H9 (cell line): ENCODE measurements around the gene SV2C. TPM values are rescaled to one million over a fixed set of nuclear protein-coding genes. Genes with fewer than 3 reads are reported as not detected.

Source experiments
- DNase-seq: peaks from one replicate; pipeline ENCODE4 v3.0.0-alpha.2; 2017
- H2AFZ ChIP-seq: one replicate; pipeline ENCODE4 v1.6.1; 2013; ENCODE audit warnings: mild to moderate bottlenecking, low read length, control low read depth, moderate library complexity
- H2AK5ac ChIP-seq: 2 replicates; pipeline ENCODE4 v1.6.1; 2013; ENCODE audit warnings: low read length, control low read depth, mixed read lengths; ENCODE audit not compliant: insufficient read length
- H2BK120ac ChIP-seq: one replicate; pipeline ENCODE4 v1.6.1; 2013; ENCODE audit warnings: low read depth, mild to moderate bottlenecking, low read length, control low read depth, inconsistent platforms; ENCODE audit not compliant: poor library complexity, severe bottlenecking
- H2BK12ac ChIP-seq: 2 replicates; pipeline ENCODE4 v1.6.1; 2013; ENCODE audit warnings: low read length, control low read depth, mixed read lengths, low read depth; ENCODE audit not compliant: insufficient read length
- H2BK15ac ChIP-seq: 2 replicates; pipeline ENCODE4 v1.6.1; 2013; ENCODE audit warnings: low read depth, low read length, control low read depth
- H2BK20ac ChIP-seq: one replicate; pipeline ENCODE4 v1.6.1; 2013; ENCODE audit warnings: low read depth, mild to moderate bottlenecking, low read length, control low read depth, inconsistent platforms; ENCODE audit not compliant: poor library complexity, severe bottlenecking
- H2BK5ac ChIP-seq: 2 replicates; pipeline ENCODE4 v1.6.1; 2013; ENCODE audit warnings: low read length, control low read depth, mixed read lengths; ENCODE audit not compliant: insufficient read length
- H3K14ac ChIP-seq: 2 replicates; pipeline ENCODE4 v1.6.1; 2013; ENCODE audit warnings: low read length, control low read depth; ENCODE audit not compliant: insufficient read depth
- H3K18ac ChIP-seq: 2 replicates; pipeline ENCODE4 v1.6.1; 2013; ENCODE audit warnings: low read depth, mild to moderate bottlenecking, mixed read lengths, low read length, control low read depth; ENCODE audit not compliant: insufficient read length
- H3K23ac ChIP-seq: 2 replicates; pipeline ENCODE4 v1.6.1; 2013; ENCODE audit warnings: low read length, control low read depth, mixed read lengths, low read depth; ENCODE audit not compliant: insufficient read length
- H3K23me2 ChIP-seq: 2 replicates; pipeline ENCODE4 v1.6.1; 2013; ENCODE audit warnings: low read depth, mild to moderate bottlenecking, mixed read lengths, low read length, control low read depth; ENCODE audit not compliant: insufficient read length, poor library complexity, severe bottlenecking
- H3K27ac ChIP-seq: 2 replicates; pipeline ENCODE4 v1.5.1; 2013; ENCODE audit warnings: low read length, control low read depth, mixed read lengths, low read depth; ENCODE audit not compliant: insufficient read length
- H3K27me3 ChIP-seq: 2 replicates; pipeline ENCODE4 v1.6.1; 2013; ENCODE audit warnings: low read length, control low read depth, inconsistent platforms; ENCODE audit not compliant: insufficient read depth
- H3K4ac ChIP-seq: 2 replicates; pipeline ENCODE4 v1.6.1; 2013; ENCODE audit warnings: low read depth, mild to moderate bottlenecking, control low read depth, inconsistent platforms, low read length, moderate library complexity
- H3K4me1 ChIP-seq: 2 replicates; pipeline ENCODE4 v1.6.1; 2013; ENCODE audit warnings: low read length, control low read depth, inconsistent platforms; ENCODE audit not compliant: insufficient read depth
- H3K4me2 ChIP-seq: 2 replicates; pipeline ENCODE4 v1.6.1; 2013; ENCODE audit warnings: low read length, control low read depth, mixed read lengths; ENCODE audit not compliant: insufficient read length, insufficient read depth
- H3K56ac ChIP-seq: 2 replicates; pipeline ENCODE4 v1.6.1; 2013; ENCODE audit warnings: low read depth, mild to moderate bottlenecking, mixed read lengths, low read length, control low read depth; ENCODE audit not compliant: insufficient read length
- H3K79me1 ChIP-seq: 2 replicates; pipeline ENCODE4 v1.6.1; 2013; ENCODE audit warnings: low read depth, mild to moderate bottlenecking, moderate library complexity, low read length, control low read depth, inconsistent platforms; ENCODE audit not compliant: insufficient read depth, poor library complexity, severe bottlenecking
- H3K79me2 ChIP-seq: 2 replicates; pipeline ENCODE4 v1.6.1; 2013; ENCODE audit warnings: low read length, control low read depth, inconsistent platforms; ENCODE audit not compliant: insufficient read depth
- H3K9ac ChIP-seq: 2 replicates; pipeline ENCODE4 v1.6.1; 2013; ENCODE audit warnings: low read length, control low read depth, mixed read lengths; ENCODE audit not compliant: insufficient read length; ENCODE audit errors: extremely low read depth
- H3K9me3 ChIP-seq: one replicate; pipeline ENCODE4 v1.6.1; 2013; ENCODE audit warnings: low read depth, low read length, inconsistent platforms; ENCODE audit not compliant: control insufficient read depth
- H3T11ph ChIP-seq: one replicate; pipeline ENCODE4 v1.6.1; 2013; ENCODE audit warnings: mild to moderate bottlenecking, low read length, control low read depth, inconsistent platforms
- H4K20me1 ChIP-seq: one replicate; pipeline ENCODE4 v1.6.1; 2013; ENCODE audit not compliant: control insufficient read depth, insufficient read length, insufficient read depth
- H4K5ac ChIP-seq: 2 replicates; pipeline ENCODE4 v1.6.1; 2013; ENCODE audit warnings: low read depth, mild to moderate bottlenecking, mixed read lengths, low read length, control low read depth; ENCODE audit not compliant: insufficient read length
- H4K8ac ChIP-seq: replicated peaks from 2 replicates; pipeline ENCODE4 v1.6.1; 2013; ENCODE audit warnings: low read length, control low read depth, mixed read lengths, low read depth; ENCODE audit not compliant: insufficient read length
- H4K91ac ChIP-seq: 2 replicates; pipeline ENCODE4 v1.6.1; 2013; ENCODE audit warnings: low read depth, mild to moderate bottlenecking, moderate library complexity, mixed read lengths, low read length, control low read depth; ENCODE audit not compliant: insufficient read length
- H3K27ac Mint-ChIP-seq, 3 experiments: 2 replicates in 2 of 3; 3 replicates in 1 of 3; pipeline ENCODE4 v1.8.0; 2020 to 2021; ENCODE audit warnings: mixed read lengths in 3 of 3, mild to moderate bottlenecking in 1 of 3, moderate library complexity in 1 of 3
- H3K27me3 Mint-ChIP-seq: 2 replicates; pipeline ENCODE4 v1.8.0; 2021; ENCODE audit warnings: low read depth, mild to moderate bottlenecking, moderate library complexity, mixed read lengths
- H3K36me3 Mint-ChIP-seq, 3 experiments: 2 replicates in 2 of 3; 3 replicates in 1 of 3; pipeline ENCODE4 v1.8.0; 2020 to 2021; ENCODE audit warnings: low read depth in 3 of 3, mixed read lengths in 3 of 3; ENCODE audit not compliant: insufficient read depth in 1 of 3
- H3K4me1 Mint-ChIP-seq, 2 experiments: 2 replicates each; pipeline ENCODE4 v1.8.0; 2020; ENCODE audit warnings: mixed read lengths in 2 of 2
- H3K4me3 Mint-ChIP-seq, 2 experiments: 2 replicates in 1 of 2; 3 replicates in 1 of 2; pipeline ENCODE4 v1.8.0; 2020 to 2021; ENCODE audit warnings: mild to moderate bottlenecking in 2 of 2, mixed read lengths in 2 of 2, moderate library complexity in 1 of 2
- H3K9me3 Mint-ChIP-seq, 2 experiments: 2 replicates in 1 of 2; 3 replicates in 1 of 2; pipeline ENCODE4 v1.8.0; 2020; ENCODE audit warnings: mild to moderate bottlenecking in 2 of 2, mixed read lengths in 2 of 2, moderate library complexity in 1 of 2
- CTCF ChIP-seq: fragments of 200-600 bp; sonication (generic); conservative IDR thresholded peaks from 3 replicates; pipeline ENCODE4 v1.8.0; 2021; ENCODE audit warnings: antibody characterized with exemption, mild to moderate bottlenecking
- WGBS: extraction: QIAGEN DNeasy Blood & Tissue Kit; methylation state at CpG from one replicate; pipeline ENCODE4 v1.1.7; 2013; ENCODE audit warnings: missing lambda C conversion rate, low lambda C conversion rate, mixed read lengths; ENCODE audit not compliant: insufficient read length; ENCODE audit errors: extremely low coverage; 5-methylcytosine and 5-hydroxymethylcytosine counted together
- total RNA-seq: library from RNA; stranded (reverse); gene quantifications from 2 replicates; pipeline ENCODE4 v1.2.1, GENCODE V29; 2021

The SV2C gene
- total RNA-seq, 1 experiment from 2014 or later: 0.09 TPM

- H2BK5ac ChIP-seq: no peak overlapping the region
- DNase-seq: no peak
- H3K14ac ChIP-seq: no peak overlapping the region
- H3K23me2 ChIP-seq: no peaks in the 10 kb centered on the region
- no peak overlapping the region for H2BK120ac ChIP-seq
- no peaks in the 10 kb centered on the region for H3K79me2 ChIP-seq
- no peak overlapping the region for H4K5ac ChIP-seq
- no peak overlapping the region for H2AK5ac ChIP-seq
- H3K27me3 ChIP-seq: no peaks in the 10 kb centered on the region
- H3K4me2 ChIP-seq: no peak overlapping the region
- H3K27ac ChIP-seq: no peak overlapping the region
- WGBS: no CpG with 5 or more reads among the region's 5 CpGs
- no peak overlapping the region for H4K91ac ChIP-seq
- no peak overlapping the region for H3K23ac ChIP-seq
- no peak overlapping the region for H3K18ac ChIP-seq
- Mint-ChIP-seq H3K4me3 (no peak overlapping the region), H3K27ac (no peak overlapping the region), H3K36me3 (no peaks in the 10 kb centered on the region), H3K9me3 (no peaks in the 10 kb centered on the region), H3K4me1 (peaks cover 0 to 2% of the 10 kb centered on the region in 2 experiments; a peak in 1 of 4 replicates), H3K27me3 (peaks cover 2% of the 10 kb centered on the region; the same call in 1 of the 2 replicates)
- no peak overlapping the region for H2BK12ac ChIP-seq
- no peak overlapping the region for H2BK15ac ChIP-seq
- no peak overlapping the region for H3K9ac ChIP-seq
- H3K4me1 ChIP-seq: no peaks in the 10 kb centered on the region
- no peaks in the 10 kb centered on the region for H3K9me3 ChIP-seq
- no peaks in the 10 kb centered on the region for H3K79me1 ChIP-seq
- no peak overlapping the region for H3K56ac ChIP-seq
- H4K20me1 ChIP-seq: no peaks in the 10 kb centered on the region
- no peak for TF ChIP-seq CTCF
- no peak overlapping the region for H2AFZ ChIP-seq
- H3T11ph ChIP-seq: no peak overlapping the region
- no peak overlapping the region for H2BK20ac ChIP-seq
- no peak overlapping the region for H4K8ac ChIP-seq
- H3K4ac ChIP-seq: no peak overlapping the region
Observed at GRCh38 chr5:76250463-76250862, 167.3 kb downstream of the SV2C start.
